Progenitor cell of endocrine pancreas (in vitro differentiated cells): ENCODE results near the gene SPATA13. TPM values are rescaled to one million over a fixed set of nuclear protein-coding genes. Genes with fewer than 3 reads are reported as not detected.

Experiments
- DNase-seq: peaks from one replicate; pipeline ENCODE4 v3.0.0; 2021; ENCODE audit warnings: low spot score; ENCODE audit not compliant: unreplicated experiment
- H3K27ac Mint-ChIP-seq: 2 replicates; pipeline ENCODE4 v1.8.0; 2021; ENCODE audit warnings: mild to moderate bottlenecking, moderate library complexity, mixed read lengths
- H3K27me3 Mint-ChIP-seq: 2 replicates; pipeline ENCODE4 v1.8.0; 2021; ENCODE audit warnings: mixed read lengths
- H3K36me3 Mint-ChIP-seq: 2 replicates; pipeline ENCODE4 v1.8.0; 2022; ENCODE audit warnings: mixed read lengths; ENCODE audit not compliant: insufficient read depth
- H3K4me1 Mint-ChIP-seq: 2 replicates; pipeline ENCODE4 v1.8.0; 2021; ENCODE audit warnings: low read depth, mixed read lengths
- H3K4me3 Mint-ChIP-seq: 2 replicates; pipeline ENCODE4 v1.8.0; 2021; ENCODE audit warnings: low read depth, mild to moderate bottlenecking, moderate library complexity, mixed read lengths
- H3K9me3 Mint-ChIP-seq: 2 replicates; pipeline ENCODE4 v1.8.0; 2021; ENCODE audit warnings: low read depth, mixed read lengths
- total RNA-seq: library from RNA; stranded (reverse); gene quantifications from 2 replicates; pipeline ENCODE4 v1.2.1, GENCODE V29; 2021
- TF ChIP-seq, protein P1 (sequence below): fragments of 200-600 bp; sonication (generic); IDR thresholded peaks from one replicate; pipeline ENCODE4 v1.5.0; 2021; ENCODE audit warnings: antibody characterized with exemption, mild to moderate bottlenecking; ENCODE audit not compliant: unreplicated experiment

SPATA13 gene
- total RNA-seq, 1 donor from 2014 or later: 32.5 TPM

DNA sequence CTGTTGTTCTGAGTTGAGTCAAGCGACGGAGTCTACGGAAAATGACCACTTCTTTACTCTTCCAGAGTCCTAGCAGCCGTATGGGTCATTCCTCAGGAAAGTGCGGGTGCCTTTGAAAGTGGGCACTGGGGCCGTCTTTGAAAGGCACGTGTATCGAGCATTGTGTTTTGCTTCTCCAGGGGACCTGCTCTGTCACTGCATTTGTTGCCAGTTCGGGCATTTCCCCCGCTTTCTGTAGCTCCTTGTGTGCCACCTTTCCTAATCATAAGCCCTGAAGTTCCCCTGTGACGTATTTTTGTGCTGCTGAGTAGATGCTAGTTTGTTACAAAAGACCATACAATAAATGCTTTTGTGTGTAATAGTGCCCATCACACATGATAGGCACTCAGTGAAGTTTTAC lies 24.4 kb downstream of the SPATA13 start:
- DNase-seq: no peak
- H3K4me1 Mint-ChIP-seq: peaks cover 40% of the 10 kb centered on the region
- H3K4me3 Mint-ChIP-seq: peak overlapping the region; percentile 47
- H3K27ac Mint-ChIP-seq: peak overlapping the region; percentile 94
- H3K9me3 Mint-ChIP-seq: peaks cover 7% of the 10 kb centered on the region
- peaks cover 12% of the 10 kb centered on the region for H3K36me3 Mint-ChIP-seq
- H3K27me3 Mint-ChIP-seq: no peaks in the 10 kb centered on the region
- TF ChIP-seq, protein P1, sequence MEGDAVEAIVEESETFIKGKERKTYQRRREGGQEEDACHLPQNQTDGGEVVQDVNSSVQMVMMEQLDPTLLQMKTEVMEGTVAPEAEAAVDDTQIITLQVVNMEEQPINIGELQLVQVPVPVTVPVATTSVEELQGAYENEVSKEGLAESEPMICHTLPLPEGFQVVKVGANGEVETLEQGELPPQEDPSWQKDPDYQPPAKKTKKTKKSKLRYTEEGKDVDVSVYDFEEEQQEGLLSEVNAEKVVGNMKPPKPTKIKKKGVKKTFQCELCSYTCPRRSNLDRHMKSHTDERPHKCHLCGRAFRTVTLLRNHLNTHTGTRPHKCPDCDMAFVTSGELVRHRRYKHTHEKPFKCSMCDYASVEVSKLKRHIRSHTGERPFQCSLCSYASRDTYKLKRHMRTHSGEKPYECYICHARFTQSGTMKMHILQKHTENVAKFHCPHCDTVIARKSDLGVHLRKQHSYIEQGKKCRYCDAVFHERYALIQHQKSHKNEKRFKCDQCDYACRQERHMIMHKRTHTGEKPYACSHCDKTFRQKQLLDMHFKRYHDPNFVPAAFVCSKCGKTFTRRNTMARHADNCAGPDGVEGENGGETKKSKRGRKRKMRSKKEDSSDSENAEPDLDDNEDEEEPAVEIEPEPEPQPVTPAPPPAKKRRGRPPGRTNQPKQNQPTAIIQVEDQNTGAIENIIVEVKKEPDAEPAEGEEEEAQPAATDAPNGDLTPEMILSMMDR: no peak

DNA sequence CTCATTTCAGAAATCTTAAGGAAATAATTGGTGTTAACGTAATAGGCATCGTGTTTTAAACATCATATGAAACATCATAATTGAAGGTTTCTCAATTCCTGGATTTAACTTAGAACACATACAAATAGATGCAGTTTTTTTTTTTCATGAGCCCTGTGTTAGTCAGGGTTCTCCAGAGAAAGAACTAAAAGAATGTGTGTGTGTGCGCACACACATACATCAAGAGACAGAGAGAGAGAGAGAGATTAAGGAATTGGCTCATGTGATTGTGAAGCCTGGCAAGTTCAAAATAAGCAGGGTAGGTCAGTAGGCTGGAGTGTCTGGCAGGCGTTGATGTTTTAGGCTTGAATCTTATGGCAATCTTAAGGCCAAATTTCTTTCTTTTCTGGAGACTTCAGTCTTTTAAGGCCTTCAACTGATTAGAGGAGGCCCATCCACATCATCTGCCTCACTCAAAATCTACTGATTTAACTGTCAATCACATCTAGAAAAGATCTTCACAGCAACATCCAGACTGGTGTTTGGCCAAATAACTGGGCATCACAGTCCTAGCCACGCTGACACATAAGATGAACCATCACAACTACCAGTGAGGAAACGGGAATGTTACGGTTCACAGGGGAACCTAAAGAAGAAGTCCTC lies 25.2 kb downstream of the SPATA13 start:
- TF ChIP-seq, protein P1: no peak
- H3K4me3 Mint-ChIP-seq: no peak overlapping the region
- no peaks in the 10 kb centered on the region for H3K27me3 Mint-ChIP-seq
- no peak for DNase-seq
- H3K9me3 Mint-ChIP-seq: peaks cover 7% of the 10 kb centered on the region
- H3K36me3 Mint-ChIP-seq: peaks cover 14% of the 10 kb centered on the region
- peaks cover 40% of the 10 kb centered on the region for H3K4me1 Mint-ChIP-seq
- peak overlapping the region; percentile 8 for H3K27ac Mint-ChIP-seq

DNA sequence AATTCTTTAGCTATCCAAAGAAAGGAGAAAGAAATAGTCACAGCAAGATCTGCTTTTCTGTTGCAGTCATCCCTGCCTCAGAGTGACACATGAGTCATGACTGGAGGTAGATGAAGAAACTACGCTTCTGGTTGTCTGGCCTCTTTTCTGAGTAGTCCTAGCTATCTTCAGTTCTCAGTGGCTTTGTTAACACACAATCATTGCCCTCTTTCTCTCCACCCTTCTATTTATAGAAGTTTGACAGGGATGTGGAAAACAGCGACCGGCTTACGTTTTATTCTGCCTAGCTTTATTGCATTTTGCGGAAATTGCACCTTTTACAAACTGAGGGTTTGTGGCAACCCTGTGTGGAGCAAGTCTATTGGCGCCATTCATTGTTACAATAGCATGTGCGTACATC lies 26.7 kb downstream of the SPATA13 start:
- H3K36me3 Mint-ChIP-seq: peaks cover 14% of the 10 kb centered on the region
- peaks cover 42% of the 10 kb centered on the region for H3K4me1 Mint-ChIP-seq
- peaks cover 7% of the 10 kb centered on the region for H3K9me3 Mint-ChIP-seq
- H3K4me3 Mint-ChIP-seq: no peak overlapping the region
- DNase-seq: no peak
- no peak overlapping the region for H3K27ac Mint-ChIP-seq
- H3K27me3 Mint-ChIP-seq: no peaks in the 10 kb centered on the region
- TF ChIP-seq, protein P1: no peak

DNA sequence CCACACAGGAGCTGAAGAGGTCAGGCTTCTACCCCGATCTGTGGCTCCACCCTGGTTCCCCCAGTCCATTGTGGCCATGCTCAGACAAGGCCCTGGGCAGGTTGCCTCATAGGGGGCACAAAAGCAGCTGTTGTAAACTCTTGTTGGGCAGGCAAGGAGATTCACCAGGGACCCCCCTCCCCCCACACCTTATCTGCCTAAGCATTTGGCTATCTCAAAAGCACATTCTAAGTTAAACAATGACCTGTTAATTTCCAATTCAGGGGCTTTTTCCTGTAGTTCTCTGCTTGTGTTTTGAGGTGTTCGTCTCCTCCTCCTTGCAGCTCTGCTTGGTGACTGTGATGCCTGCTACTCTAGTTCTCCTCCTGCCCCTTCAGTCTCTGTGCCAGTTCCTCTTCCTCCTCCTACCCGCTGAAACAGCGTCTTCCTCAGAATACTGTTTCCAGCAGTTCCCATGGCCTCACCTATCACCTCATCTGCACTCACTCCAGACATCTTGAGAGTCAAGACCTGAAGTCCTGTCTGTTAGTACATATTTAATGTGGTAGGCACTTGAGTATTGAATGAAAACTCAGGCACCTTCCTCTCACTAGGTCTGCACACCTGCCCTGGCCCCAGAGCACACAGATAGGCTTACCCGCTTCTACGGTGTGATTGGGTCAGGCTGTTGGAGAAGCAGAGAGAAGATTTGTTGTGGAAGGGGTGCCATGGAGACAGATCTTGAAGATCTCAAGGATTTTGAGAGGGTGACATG lies 31.7 kb downstream of the SPATA13 start:
- no peaks in the 10 kb centered on the region for H3K27me3 Mint-ChIP-seq

DNA sequence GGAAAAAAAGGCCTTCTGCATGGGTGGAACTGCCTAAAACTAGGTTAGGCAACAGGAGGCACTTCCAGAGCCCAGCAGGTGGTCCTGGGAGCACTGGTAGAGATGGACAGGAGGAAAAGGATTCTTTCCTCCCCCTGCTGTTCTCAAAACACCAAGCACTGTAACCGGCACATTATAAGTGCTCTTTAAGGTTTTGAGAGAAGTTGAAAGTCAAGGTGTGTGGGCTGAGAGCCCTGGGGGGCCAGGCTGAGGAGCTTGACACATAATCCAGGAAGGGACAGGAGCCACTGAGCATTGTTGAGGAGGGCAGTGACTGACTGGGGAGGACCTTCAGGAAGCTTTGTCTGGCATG lies 32.3 kb downstream of the SPATA13 start:
- Mint-ChIP-seq H3K36me3 (peaks cover 7% of the 10 kb centered on the region), H3K27me3 (no peaks in the 10 kb centered on the region), H3K4me3 (no peak overlapping the region), H3K9me3 (peaks cover 7% of the 10 kb centered on the region), H3K4me1 (peaks cover 36% of the 10 kb centered on the region), H3K27ac (peak overlapping the region; percentile 36)
- no peak for DNase-seq
- TF ChIP-seq, protein P1: no peak

More for the DNA sequence above, 31.7 kb downstream of the SPATA13 start:
- H3K27ac Mint-ChIP-seq: peak overlapping the region; percentile 69
- no peak overlapping the region for H3K4me3 Mint-ChIP-seq
- H3K4me1 Mint-ChIP-seq: peaks cover 36% of the 10 kb centered on the region
- no peak for DNase-seq
- TF ChIP-seq, protein P1: no peak
- peaks cover 11% of the 10 kb centered on the region for H3K36me3 Mint-ChIP-seq
- H3K9me3 Mint-ChIP-seq: peaks cover 7% of the 10 kb centered on the region
